Right cardiac atrium (tissue), 5 donors: Measurements from ENCODE around the gene KCNH4. TPM values are rescaled to one million over a fixed set of nuclear protein-coding genes. Genes with fewer than 3 reads are reported as not detected.

ENCODE experiments used
- polyA plus RNA-seq: library from polyadenylated mRNA; stranded (reverse); fragments of 200-250 nt; gene quantifications from one replicate; pipeline ENCODE4 v1.2.3, GENCODE V29; 2013
- total RNA-seq, 4 donors: library from RNA; stranded (reverse); fragmentation: NEBNext Ultra II Directional; extraction: Animal tissue kit (Norgen Biotek cat#: 25700); gene quantifications; one replicate each; pipeline ENCODE4 v1.2.1, GENCODE V29; 2021
- donor health status: healthy with polysubstance abuse.
- donor health status: DM: no; HTN: yes; CAD: no.
- donor health status: DM: no; HTN: no; CAD: no.
- donor health status: DM: no; HTN: yes; CAD: no; lungs with severe emphysema.
- donor health status: DM: yes; HTN: yes; CAD: no.

The KCNH4 gene
- total and polyA plus RNA-seq, 5 donors, result 0.06 to 0.28 (median 0.14) TPM; not detected in 1

Other genes starting within 250 kb of the KCNH4 start
- 10 to 100 TPM; 37.1 to 41.1 (median 39.2) TPM for gene CNP, start 214.3 kb downstream of the KCNH4 start, total RNA-seq
- gene CNP, start 214.3 kb downstream of the KCNH4 start, polyA plus RNA-seq, result 32.1 TPM
- 10 to 100 TPM; 56.2 to 81.5 (median 65.3) TPM for gene DNAJC7, start 163.7 kb downstream of the KCNH4 start, total RNA-seq
- 60.7 TPM for gene DNAJC7, start 163.7 kb downstream of the KCNH4 start, polyA plus RNA-seq
- gene NKIRAS2, start 161.1 kb downstream of the KCNH4 start, total RNA-seq, result 10 to 100 TPM; 39.1 to 47.9 (median 40.4) TPM
- 53.9 TPM for gene NKIRAS2, start 161.1 kb downstream of the KCNH4 start, polyA plus RNA-seq
- gene C17orf113, start 130.5 kb downstream of the KCNH4 start, total RNA-seq, result 1 to 10 TPM in 1 of 4 donors, under 1 TPM in 3; 0.60 to 1.2 (median 0.66) TPM
- gene C17orf113, start 130.5 kb downstream of the KCNH4 start, polyA plus RNA-seq, result 0.91 TPM
- gene ZNF385C, start 82.7 kb downstream of the KCNH4 start, total RNA-seq, result under 1 TPM in 3 of 4 donors, not detected in 1; 0.29 to 0.42 (median 0.31) TPM
- gene ZNF385C, start 82.7 kb downstream of the KCNH4 start, polyA plus RNA-seq, result 0.32 TPM
- 1 to 10 TPM; 5.4 to 8.0 (median 6.1) TPM for gene DHX58, start 68.4 kb downstream of the KCNH4 start, total RNA-seq
- gene DHX58, start 68.4 kb downstream of the KCNH4 start, polyA plus RNA-seq, result 7.2 TPM
- 10 to 100 TPM; 15.8 to 32.4 (median 23.3) TPM for gene KAT2A, start 59.8 kb downstream of the KCNH4 start, total RNA-seq
- gene KAT2A, start 59.8 kb downstream of the KCNH4 start, polyA plus RNA-seq, result 30.1 TPM
- under 1 TPM in 3 of 4 donors, not detected in 1; 0.20 to 0.21 (median 0.20) TPM for gene HSPB9, start 58.3 kb downstream of the KCNH4 start, total RNA-seq
- gene HSPB9, start 58.3 kb downstream of the KCNH4 start, polyA plus RNA-seq, result 0.18 TPM
- gene RAB5C, start 26.2 kb downstream of the KCNH4 start, total RNA-seq, result 10 to 100 TPM; 39.9 to 58.1 (median 53.8) TPM
- gene RAB5C, start 26.2 kb downstream of the KCNH4 start, polyA plus RNA-seq, result 55.0 TPM
- not detected for gene HCRT, start 4.3 kb upstream of the KCNH4 start, total RNA-seq
- gene HCRT, start 4.3 kb upstream of the KCNH4 start, polyA plus RNA-seq, result not detected
- 10 to 100 TPM; 11.5 to 15.4 (median 13.1) TPM for gene GHDC, start 13.4 kb upstream of the KCNH4 start, total RNA-seq
- gene GHDC, start 13.4 kb upstream of the KCNH4 start, polyA plus RNA-seq, result 10.5 TPM
- gene STAT5B, start 95.2 kb upstream of the KCNH4 start, total RNA-seq, result 10 to 100 TPM; 39.4 to 46.3 (median 40.5) TPM
- 19.7 TPM for gene STAT5B, start 95.2 kb upstream of the KCNH4 start, polyA plus RNA-seq
- gene STAT5A, start 107.4 kb upstream of the KCNH4 start, total RNA-seq, result 10 to 100 TPM; 20.8 to 30.5 (median 23.3) TPM
- 8.1 TPM for gene STAT5A, start 107.4 kb upstream of the KCNH4 start, polyA plus RNA-seq
- gene STAT3, start 207.3 kb upstream of the KCNH4 start, total RNA-seq, result 100 to 1,000 TPM; 100 to 192 (median 105) TPM
- gene STAT3, start 207.3 kb upstream of the KCNH4 start, polyA plus RNA-seq, result 46.9 TPM
- 100 to 1,000 TPM; 173 to 256 (median 203) TPM for gene CAVIN1, start 242.1 kb upstream of the KCNH4 start, total RNA-seq
- 153 TPM for gene CAVIN1, start 242.1 kb upstream of the KCNH4 start, polyA plus RNA-seq